Subcutaneous abdominal adipose tissue (tissue), 5 donors: Measurements from ENCODE around the gene NEU2.

ENCODE experiments used
- H3K27ac ChIP-seq: one replicate; pipeline ENCODE4 v1.7.0; 2013; ENCODE audit warnings: low read depth, mild to moderate bottlenecking, inconsistent platforms, low read length, moderate library complexity
- H3K27me3 ChIP-seq, 5 donors: one replicate each; pipeline ENCODE4 v1.7.0; 2013; ENCODE audit warnings: low read length in 5 of 5, inconsistent platforms in 1 of 5; ENCODE audit not compliant: control insufficient read depth in 5 of 5, insufficient read depth in 4 of 5
- H3K36me3 ChIP-seq, 5 donors: one replicate each; pipeline ENCODE4 v1.7.0; 2013; ENCODE audit warnings: low read length in 5 of 5; ENCODE audit not compliant: control insufficient read depth in 5 of 5, insufficient read depth in 5 of 5
- H3K4me1 ChIP-seq, 5 donors: one replicate each; pipeline ENCODE4 v1.7.0; 2013; ENCODE audit warnings: low read length in 5 of 5, mild to moderate bottlenecking in 3 of 5, moderate library complexity in 1 of 5; ENCODE audit not compliant: control insufficient read depth in 5 of 5, insufficient read depth in 5 of 5
- H3K4me3 ChIP-seq, 5 donors: one replicate each; pipeline ENCODE4 v1.7.0; 2013; ENCODE audit warnings: low read length in 5 of 5, low read depth in 1 of 5
- H3K9ac ChIP-seq, 5 donors: one replicate each; pipeline ENCODE4 v1.7.0; 2013; ENCODE audit warnings: low read length in 5 of 5, mild to moderate bottlenecking in 4 of 5, moderate library complexity in 3 of 5
- H3K9me3 ChIP-seq, 5 donors: one replicate each; pipeline ENCODE4 v1.7.0; 2013; ENCODE audit warnings: low read length in 5 of 5; ENCODE audit not compliant: control insufficient read depth in 5 of 5
- donor health status: healthy.
- donor health status: healthy.
- donor health status: healthy.
- donor health status: healthy.
- donor health status: healthy.

NEU2 gene

GRCh38 chr2:233034091-233034882 is 1.8 kb downstream of the NEU2 start:
- Histone ChIP-seq H3K27ac (no peak overlapping the region), H3K4me1 (no peaks in the 10 kb centered on the region), H3K4me3 (no peak overlapping the region), H3K36me3 (no peaks in the 10 kb centered on the region), H3K27me3 (no peaks in the 10 kb centered on the region), H3K9ac (no peak overlapping the region), H3K9me3 (peaks cover 0 to 5% (median 0%) of the 10 kb centered on the region in 5 donors)

GRCh38 chr2:233035426-233036161 is 3.1 kb downstream of the NEU2 start:
- no peaks in the 10 kb centered on the region for H3K36me3 ChIP-seq

GRCh38 chr2:233036162-233036838 is 3.8 kb downstream of the NEU2 start:
- peaks cover 0 to 7% (median 4%) of the 10 kb centered on the region in 5 donors for H3K27me3 ChIP-seq
- H3K4me3 ChIP-seq: no peak overlapping the region
- H3K36me3 ChIP-seq: no peaks in the 10 kb centered on the region
- H3K4me1 ChIP-seq: no peaks in the 10 kb centered on the region
- no peak overlapping the region for H3K27ac ChIP-seq
- peaks cover 0 to 5% (median 0%) of the 10 kb centered on the region in 5 donors for H3K9me3 ChIP-seq
- H3K9ac ChIP-seq: no peak overlapping the region

More at GRCh38 chr2:233035426-233036161, 3.1 kb downstream of the NEU2 start:
- peaks cover 0 to 5% (median 0%) of the 10 kb centered on the region in 5 donors for H3K9me3 ChIP-seq
- H3K4me3 ChIP-seq: no peak overlapping the region
- peaks cover 0 to 4% (median 0%) of the 10 kb centered on the region in 5 donors for H3K27me3 ChIP-seq
- H3K27ac ChIP-seq: no peak overlapping the region
- no peak overlapping the region for H3K9ac ChIP-seq
- H3K4me1 ChIP-seq: no peaks in the 10 kb centered on the region

- H3K4me3 ChIP-seq: no peak overlapping the region
- H3K9me3 ChIP-seq: peaks cover 0 to 5% (median 0%) of the 10 kb centered on the region in 5 donors
- H3K27me3 ChIP-seq: peaks cover 0 to 7% (median 4%) of the 10 kb centered on the region in 5 donors
- H3K9ac ChIP-seq: no peak overlapping the region
- no peaks in the 10 kb centered on the region for H3K36me3 ChIP-seq
- H3K27ac ChIP-seq: no peak overlapping the region
- no peaks in the 10 kb centered on the region for H3K4me1 ChIP-seq
Measured at GRCh38 chr2:233037078-233037477, 4.6 kb downstream of the NEU2 start.

GRCh38 chr2:233039212-233039845 is 6.9 kb downstream of the NEU2 start:
- H3K9ac ChIP-seq: no peak overlapping the region
- H3K27ac ChIP-seq: no peak overlapping the region
- H3K4me3 ChIP-seq: no peak overlapping the region
- no peaks in the 10 kb centered on the region for H3K9me3 ChIP-seq
- peaks cover 0 to 7% (median 4%) of the 10 kb centered on the region in 5 donors for H3K27me3 ChIP-seq
- H3K4me1 ChIP-seq: no peaks in the 10 kb centered on the region
- no peaks in the 10 kb centered on the region for H3K36me3 ChIP-seq

- Histone ChIP-seq H3K36me3 (no peaks in the 10 kb centered on the region), H3K4me3 (no peak overlapping the region), H3K9ac (no peak overlapping the region), H3K27me3 (peaks cover 0 to 7% (median 4%) of the 10 kb centered on the region in 5 donors), H3K27ac (no peak overlapping the region), H3K9me3 (no peaks in the 10 kb centered on the region), H3K4me1 (no peaks in the 10 kb centered on the region)
Measured at GRCh38 chr2:233039846-233040530, 7.5 kb downstream of the NEU2 start.

- H3K36me3 ChIP-seq: no peaks in the 10 kb centered on the region
- no peak overlapping the region for H3K27ac ChIP-seq
- H3K4me1 ChIP-seq: no peaks in the 10 kb centered on the region
- H3K27me3 ChIP-seq: peaks cover 0 to 7% (median 4%) of the 10 kb centered on the region in 5 donors
- no peak overlapping the region for H3K9ac ChIP-seq
- no peaks in the 10 kb centered on the region for H3K9me3 ChIP-seq
- no peak overlapping the region for H3K4me3 ChIP-seq
Measured at GRCh38 chr2:233040571-233040970, 8.1 kb downstream of the NEU2 start.

- Histone ChIP-seq H3K36me3 (no peaks in the 10 kb centered on the region), H3K4me3 (no peak overlapping the region), H3K9ac (no peak overlapping the region), H3K27me3 (peaks cover 0 to 7% (median 4%) of the 10 kb centered on the region in 5 donors), H3K27ac (no peak overlapping the region), H3K4me1 (no peaks in the 10 kb centered on the region), H3K9me3 (no peaks in the 10 kb centered on the region)
Measured at GRCh38 chr2:233041722-233042323, 9.4 kb downstream of the NEU2 start.

- no peaks in the 10 kb centered on the region for H3K9me3 ChIP-seq
- H3K9ac ChIP-seq: no peak overlapping the region
- no peak overlapping the region for H3K4me3 ChIP-seq
- H3K36me3 ChIP-seq: no peaks in the 10 kb centered on the region
- H3K27me3 ChIP-seq: peaks cover 3 to 7% (median 4%) of the 10 kb centered on the region in 5 donors
- H3K27ac ChIP-seq: no peak overlapping the region
- no peaks in the 10 kb centered on the region for H3K4me1 ChIP-seq
Measured at GRCh38 chr2:233042549-233042948, 10.1 kb downstream of the NEU2 start.
